Measurements from ENCODE around the gene ARMC6.
A peak's percentile ranks its signal among the peaks of the same experiment; 100 is the strongest.

The ARMC6 gene

GRCh38 chr19:19004144-19004543, 29.3 kb upstream of the ARMC6 start:
- H3K4me3 ChIP-seq (ENCODE audit: insufficient read depth in 1 of 2, low read depth in 1 of 2, low read length in 2 of 2), result no peak overlapping the region
- WGBS, result 95% methylated on average over 17 of the region's 18 CpGs
- peaks cover 40% of the 10 kb centered on the region for H3K79me1 ChIP-seq (replicated peaks; ENCODE audit: low read length, poor library complexity, severe bottlenecking)

DNA sequence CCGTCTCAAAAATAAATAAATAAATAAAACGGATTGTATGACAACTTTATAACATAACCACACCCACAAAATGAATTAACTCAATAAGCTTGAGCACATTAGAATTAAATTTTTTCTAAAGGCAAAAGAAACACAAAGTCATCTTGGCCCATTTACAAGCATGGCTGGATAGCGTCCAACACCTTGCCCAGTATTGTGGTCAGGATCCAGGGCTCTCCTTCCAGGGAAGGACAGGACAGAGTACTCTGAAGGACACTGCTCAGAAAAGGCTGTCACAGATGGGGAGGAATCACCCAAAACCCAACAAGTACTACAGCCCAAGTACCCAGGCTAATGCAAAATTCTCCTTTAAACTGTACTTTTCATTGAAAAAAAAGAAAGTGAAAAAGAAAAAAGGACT, 27.2 kb upstream of the ARMC6 start:
- H3K4ac ChIP-seq (ENCODE audit: low read depth in 1 of 2, low read length in 2 of 2), result no peak overlapping the region
- no peaks in the 10 kb centered on the region for H3K9me3 ChIP-seq (ENCODE audit: control insufficient read depth, low read length)
- H2BK12ac ChIP-seq (ENCODE audit: low read length in 2 of 2), result no peak overlapping the region
- no peaks in the 10 kb centered on the region for H3K4me1 ChIP-seq (ENCODE audit: control insufficient read depth, insufficient read depth, low read depth, low read length)
- H2BK15ac ChIP-seq (ENCODE audit: low read depth, poor library complexity, severe bottlenecking), result no peak overlapping the region
- no peak overlapping the region for H3K4me3 ChIP-seq (ENCODE audit: insufficient read depth in 1 of 2, low read depth in 1 of 2, low read length in 2 of 2)
- no peak overlapping the region for H4K91ac ChIP-seq (ENCODE audit: low read length)
- no peak overlapping the region for H2AK5ac ChIP-seq (ENCODE audit: low read length, severe bottlenecking)
- no peaks in the 10 kb centered on the region for H3K27me3 ChIP-seq (ENCODE audit: control insufficient read depth in 1 of 2, insufficient read depth in 1 of 2, low read length in 2 of 2)
- H4K8ac ChIP-seq (ENCODE audit: low read length), result no peak overlapping the region
- H3K4me2 ChIP-seq (ENCODE audit: low read length, poor library complexity, severe bottlenecking), result no peak overlapping the region
- no peak overlapping the region for H3K9ac ChIP-seq (ENCODE audit: low read length)
- WGBS, result 96% methylated on average over 3 of the region's 3 CpGs
- no peak overlapping the region for H2BK5ac ChIP-seq (ENCODE audit: low read depth, low read length, poor library complexity, severe bottlenecking)
- H2AFZ ChIP-seq (ENCODE audit: low read depth, low read length), result no peak overlapping the region
- peaks cover 48% of the 10 kb centered on the region for H3K79me1 ChIP-seq (replicated peaks; ENCODE audit: low read length, poor library complexity, severe bottlenecking)
- H2BK120ac ChIP-seq (ENCODE audit: low read depth, low read length), result no peak overlapping the region
- no peak overlapping the region for H3K14ac ChIP-seq (ENCODE audit: low read length in 2 of 2)
- no peak for DNase-seq
- no peak overlapping the region for H3K18ac ChIP-seq (ENCODE audit: low read depth in 1 of 2, low read length in 2 of 2)
- no peak overlapping the region for H3K27ac ChIP-seq (ENCODE audit: low read length, poor library complexity, severe bottlenecking)
- peaks cover 77 to 85% of the 10 kb centered on the region in 2 experiments for H3K36me3 ChIP-seq (ENCODE audit: control insufficient read depth in 1 of 2, insufficient read depth in 2 of 2, low read depth in 1 of 2, low read length in 2 of 2)
- H3K23ac ChIP-seq (ENCODE audit: low read length in 2 of 2), result no peak overlapping the region

More at GRCh38 chr19:19004144-19004543, 29.3 kb upstream of the ARMC6 start:
- no peak overlapping the region for H3K23ac ChIP-seq (ENCODE audit: low read length in 2 of 2)
- peak overlapping the region; percentile 64 for H4K91ac ChIP-seq (ENCODE audit: low read length)
- no peak overlapping the region for H3K27ac ChIP-seq (ENCODE audit: low read length, poor library complexity, severe bottlenecking)
- peaks cover 11% of the 10 kb centered on the region for H3K4me1 ChIP-seq (ENCODE audit: control insufficient read depth, insufficient read depth, low read depth, low read length)
- no peak overlapping the region for H4K8ac ChIP-seq (ENCODE audit: low read length)
- H3K4me2 ChIP-seq (ENCODE audit: low read length, poor library complexity, severe bottlenecking), result no peak overlapping the region
- H2BK15ac ChIP-seq (ENCODE audit: low read depth, poor library complexity, severe bottlenecking), result no peak overlapping the region
- no peak overlapping the region for H3K4ac ChIP-seq (ENCODE audit: low read depth in 1 of 2, low read length in 2 of 2)
- no peak overlapping the region for H3K18ac ChIP-seq (ENCODE audit: low read depth in 1 of 2, low read length in 2 of 2)
- no peak overlapping the region for H2BK5ac ChIP-seq (ENCODE audit: low read depth, low read length, poor library complexity, severe bottlenecking)
- no peak overlapping the region for H2BK12ac ChIP-seq (ENCODE audit: low read length in 2 of 2)
- H2AK5ac ChIP-seq (ENCODE audit: low read length, severe bottlenecking), result no peak overlapping the region
- H2BK120ac ChIP-seq (ENCODE audit: low read depth, low read length), result no peak overlapping the region
- DNase-seq, result no peak
- H3K14ac ChIP-seq (ENCODE audit: low read length in 2 of 2), result no peak overlapping the region
- no peaks in the 10 kb centered on the region for H3K9me3 ChIP-seq (ENCODE audit: control insufficient read depth, low read length)
- H3K9ac ChIP-seq (ENCODE audit: low read length), result no peak overlapping the region
- H2AFZ ChIP-seq (ENCODE audit: low read depth, low read length), result no peak overlapping the region
- H3K36me3 ChIP-seq (ENCODE audit: control insufficient read depth in 1 of 2, insufficient read depth in 2 of 2, low read depth in 1 of 2, low read length in 2 of 2), result peaks cover 78 to 81% of the 10 kb centered on the region in 2 experiments
- no peaks in the 10 kb centered on the region for H3K27me3 ChIP-seq (ENCODE audit: control insufficient read depth in 1 of 2, insufficient read depth in 1 of 2, low read length in 2 of 2)

DNA sequence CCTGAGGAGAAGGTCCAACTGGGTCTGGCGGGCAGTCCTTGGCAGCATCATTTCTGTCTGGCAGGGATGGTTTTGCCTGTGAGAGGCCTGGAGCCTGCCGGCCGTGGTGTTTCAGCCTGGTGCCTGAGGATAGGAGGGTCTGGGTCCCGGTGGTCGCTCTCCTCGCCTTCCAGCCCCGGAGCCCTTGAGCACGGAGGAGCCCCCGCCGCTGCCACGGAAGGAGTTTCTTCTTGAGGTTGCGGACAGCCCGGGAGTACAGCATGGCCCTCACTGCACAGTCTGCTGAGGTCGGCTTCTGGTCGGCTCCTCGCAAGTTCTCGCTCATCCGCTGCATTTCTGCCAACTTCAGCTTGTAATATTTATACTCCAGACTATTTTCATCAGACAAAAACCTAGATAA, 23.5 kb upstream of the ARMC6 start:
- H2BK120ac ChIP-seq (ENCODE audit: low read depth, low read length), result no peak overlapping the region
- H2BK5ac ChIP-seq (ENCODE audit: low read depth, low read length, poor library complexity, severe bottlenecking), result no peak overlapping the region
- WGBS, result 98% methylated on average over 18 of the region's 18 CpGs
- H3K79me1 ChIP-seq (replicated peaks; ENCODE audit: low read length, poor library complexity, severe bottlenecking), result peaks cover 42% of the 10 kb centered on the region
- H3K4me1 ChIP-seq (ENCODE audit: control insufficient read depth, insufficient read depth, low read depth, low read length), result no peaks in the 10 kb centered on the region
- no peak overlapping the region for H3K14ac ChIP-seq (ENCODE audit: low read length in 2 of 2)
- no peak overlapping the region for H3K27ac ChIP-seq (ENCODE audit: low read length, poor library complexity, severe bottlenecking)
- H3K4ac ChIP-seq (ENCODE audit: low read depth in 1 of 2, low read length in 2 of 2), result no peak overlapping the region
- no peak overlapping the region for H2AFZ ChIP-seq (ENCODE audit: low read depth, low read length)
- no peaks in the 10 kb centered on the region for H3K9me3 ChIP-seq (ENCODE audit: control insufficient read depth, low read length)
- no peak overlapping the region for H3K18ac ChIP-seq (ENCODE audit: low read depth in 1 of 2, low read length in 2 of 2)
- H2BK15ac ChIP-seq (ENCODE audit: low read depth, poor library complexity, severe bottlenecking), result no peak overlapping the region
- H3K9ac ChIP-seq (ENCODE audit: low read length), result no peak overlapping the region
- H4K91ac ChIP-seq (ENCODE audit: low read length), result no peak overlapping the region
- no peak overlapping the region for H2AK5ac ChIP-seq (ENCODE audit: low read length, severe bottlenecking)
- H2BK12ac ChIP-seq (ENCODE audit: low read length in 2 of 2), result no peak overlapping the region
- no peak overlapping the region for H4K8ac ChIP-seq (ENCODE audit: low read length)
- H3K36me3 ChIP-seq (ENCODE audit: control insufficient read depth in 1 of 2, insufficient read depth in 2 of 2, low read depth in 1 of 2, low read length in 2 of 2), result peaks cover 67 to 88% of the 10 kb centered on the region in 2 experiments
- H3K4me3 ChIP-seq (ENCODE audit: insufficient read depth in 1 of 2, low read depth in 1 of 2, low read length in 2 of 2), result no peak overlapping the region
- DNase-seq, result no peak
- H3K4me2 ChIP-seq (ENCODE audit: low read length, poor library complexity, severe bottlenecking), result no peak overlapping the region
- no peak overlapping the region for H3K23ac ChIP-seq (ENCODE audit: low read length in 2 of 2)
- H3K27me3 ChIP-seq (ENCODE audit: control insufficient read depth in 1 of 2, insufficient read depth in 1 of 2, low read length in 2 of 2), result no peaks in the 10 kb centered on the region

- H3K4ac ChIP-seq (ENCODE audit: low read depth in 1 of 2, low read length in 2 of 2), result no peak overlapping the region
- 95% methylated on average over 5 of the region's 5 CpGs for WGBS
- H3K36me3 ChIP-seq (ENCODE audit: control insufficient read depth in 1 of 2, insufficient read depth in 2 of 2, low read depth in 1 of 2, low read length in 2 of 2), result peaks cover 68 to 88% of the 10 kb centered on the region in 2 experiments
- no peak overlapping the region for H2AFZ ChIP-seq (ENCODE audit: low read depth, low read length)
- no peak overlapping the region for H3K14ac ChIP-seq (ENCODE audit: low read length in 2 of 2)
- H3K18ac ChIP-seq (ENCODE audit: low read depth in 1 of 2, low read length in 2 of 2), result no peak overlapping the region
- H2BK15ac ChIP-seq (ENCODE audit: low read depth, poor library complexity, severe bottlenecking), result no peak overlapping the region
- no peak overlapping the region for H4K91ac ChIP-seq (ENCODE audit: low read length)
- no peak overlapping the region for H3K27ac ChIP-seq (ENCODE audit: low read length, poor library complexity, severe bottlenecking)
- no peaks in the 10 kb centered on the region for H3K27me3 ChIP-seq (ENCODE audit: control insufficient read depth in 1 of 2, insufficient read depth in 1 of 2, low read length in 2 of 2)
- H3K9ac ChIP-seq (ENCODE audit: low read length), result no peak overlapping the region
- H4K8ac ChIP-seq (ENCODE audit: low read length), result no peak overlapping the region
- H3K23ac ChIP-seq (ENCODE audit: low read length in 2 of 2), result no peak overlapping the region
- H3K4me3 ChIP-seq (ENCODE audit: insufficient read depth in 1 of 2, low read depth in 1 of 2, low read length in 2 of 2), result no peak overlapping the region
- no peaks in the 10 kb centered on the region for H3K9me3 ChIP-seq (ENCODE audit: control insufficient read depth, low read length)
- no peak overlapping the region for H2BK5ac ChIP-seq (ENCODE audit: low read depth, low read length, poor library complexity, severe bottlenecking)
- H2AK5ac ChIP-seq (ENCODE audit: low read length, severe bottlenecking), result no peak overlapping the region
- no peaks in the 10 kb centered on the region for H3K4me1 ChIP-seq (ENCODE audit: control insufficient read depth, insufficient read depth, low read depth, low read length)
- H2BK120ac ChIP-seq (ENCODE audit: low read depth, low read length), result no peak overlapping the region
- DNase-seq, result no peak
- H3K79me1 ChIP-seq (replicated peaks; ENCODE audit: low read length, poor library complexity, severe bottlenecking), result peaks cover 39% of the 10 kb centered on the region
- H2BK12ac ChIP-seq (ENCODE audit: low read length in 2 of 2), result no peak overlapping the region
- H3K4me2 ChIP-seq (ENCODE audit: low read length, poor library complexity, severe bottlenecking), result no peak overlapping the region
Measured at GRCh38 chr19:19010551-19010950, 22.9 kb upstream of the ARMC6 start.

Measured in mesenchymal stem cell (in vitro differentiated cells and primary cell).